Nephron progenitor cell (in vitro differentiated cells): Measurements from ENCODE around the gene HSBP1.

Experiments
- DNase-seq: peaks from one replicate; pipeline ENCODE4 v3.0.0; 2021
- H3K27ac Mint-ChIP-seq: 2 replicates; pipeline ENCODE4 v1.8.0; 2021; ENCODE audit warnings: mild to moderate bottlenecking, moderate library complexity, mixed read lengths
- H3K27me3 Mint-ChIP-seq: 2 replicates; pipeline ENCODE4 v1.8.0; 2021; ENCODE audit warnings: mild to moderate bottlenecking, low read depth, mixed read lengths; ENCODE audit not compliant: poor library complexity
- H3K36me3 Mint-ChIP-seq: 2 replicates; pipeline ENCODE4 v1.8.0; 2021; ENCODE audit warnings: low read depth, mixed read lengths
- H3K4me1 Mint-ChIP-seq: 2 replicates; pipeline ENCODE4 v1.8.0; 2021; ENCODE audit warnings: mixed read lengths
- H3K4me3 Mint-ChIP-seq: 2 replicates; pipeline ENCODE4 v1.8.0; 2021; ENCODE audit warnings: mild to moderate bottlenecking, moderate library complexity, mixed read lengths
- H3K9me3 Mint-ChIP-seq: 2 replicates; pipeline ENCODE4 v1.8.0; 2021; ENCODE audit warnings: mild to moderate bottlenecking, moderate library complexity, mixed read lengths
- TF ChIP-seq, protein P1 (sequence below): fragments of 200-600 bp; sonication (generic); IDR thresholded peaks from 2 replicates; pipeline ENCODE4 v1.5.0; 2021; ENCODE audit warnings: antibody characterized with exemption

The HSBP1 gene

GRCh38 chr16:83789642-83790401, 18.0 kb upstream of the HSBP1 start:
- Mint-ChIP-seq H3K4me1 (peaks cover 3% of the 10 kb centered on the region), H3K9me3 (peaks cover 14% of the 10 kb centered on the region), H3K27me3 (no peaks in the 10 kb centered on the region), H3K36me3 (no peaks in the 10 kb centered on the region), H3K4me3 (no peak overlapping the region), H3K27ac (peak overlapping the region; percentile 57)
- TF ChIP-seq, protein P1, sequence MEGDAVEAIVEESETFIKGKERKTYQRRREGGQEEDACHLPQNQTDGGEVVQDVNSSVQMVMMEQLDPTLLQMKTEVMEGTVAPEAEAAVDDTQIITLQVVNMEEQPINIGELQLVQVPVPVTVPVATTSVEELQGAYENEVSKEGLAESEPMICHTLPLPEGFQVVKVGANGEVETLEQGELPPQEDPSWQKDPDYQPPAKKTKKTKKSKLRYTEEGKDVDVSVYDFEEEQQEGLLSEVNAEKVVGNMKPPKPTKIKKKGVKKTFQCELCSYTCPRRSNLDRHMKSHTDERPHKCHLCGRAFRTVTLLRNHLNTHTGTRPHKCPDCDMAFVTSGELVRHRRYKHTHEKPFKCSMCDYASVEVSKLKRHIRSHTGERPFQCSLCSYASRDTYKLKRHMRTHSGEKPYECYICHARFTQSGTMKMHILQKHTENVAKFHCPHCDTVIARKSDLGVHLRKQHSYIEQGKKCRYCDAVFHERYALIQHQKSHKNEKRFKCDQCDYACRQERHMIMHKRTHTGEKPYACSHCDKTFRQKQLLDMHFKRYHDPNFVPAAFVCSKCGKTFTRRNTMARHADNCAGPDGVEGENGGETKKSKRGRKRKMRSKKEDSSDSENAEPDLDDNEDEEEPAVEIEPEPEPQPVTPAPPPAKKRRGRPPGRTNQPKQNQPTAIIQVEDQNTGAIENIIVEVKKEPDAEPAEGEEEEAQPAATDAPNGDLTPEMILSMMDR = no peak
- no peak for DNase-seq

DNA sequence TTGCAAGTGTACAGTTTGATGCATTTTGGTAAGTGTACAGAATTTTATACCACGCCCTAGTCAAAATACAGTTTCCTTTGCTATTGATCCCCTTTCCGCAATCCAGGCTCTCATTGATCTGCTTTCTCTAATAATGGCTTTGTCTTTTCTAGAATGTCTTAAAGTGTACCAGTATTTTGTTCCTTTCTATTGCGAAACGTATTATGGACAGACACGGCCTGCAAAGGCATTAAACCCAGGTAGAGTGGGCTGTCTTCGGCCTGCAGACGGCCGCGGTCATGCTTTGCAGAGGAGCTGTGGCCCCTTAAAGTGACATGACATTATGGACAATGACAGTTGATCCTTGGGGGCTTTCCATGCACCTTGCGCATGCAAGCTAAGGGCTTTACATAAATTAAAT, 15.9 kb upstream of the HSBP1 start:
- peaks cover 14% of the 10 kb centered on the region for H3K9me3 Mint-ChIP-seq
- peaks cover 13% of the 10 kb centered on the region for H3K4me1 Mint-ChIP-seq
- no peak overlapping the region for H3K27ac Mint-ChIP-seq
- H3K27me3 Mint-ChIP-seq = peaks cover 4% of the 10 kb centered on the region
- no peaks in the 10 kb centered on the region for H3K36me3 Mint-ChIP-seq
- no peak for DNase-seq
- TF ChIP-seq, protein P1 = no peak
- no peak overlapping the region for H3K4me3 Mint-ChIP-seq

- H3K4me3 Mint-ChIP-seq = no peak overlapping the region
- TF ChIP-seq, protein P1 = no peak
- H3K9me3 Mint-ChIP-seq = peaks cover 14% of the 10 kb centered on the region
- peaks cover 6% of the 10 kb centered on the region for H3K27me3 Mint-ChIP-seq
- no peak overlapping the region for H3K27ac Mint-ChIP-seq
- H3K36me3 Mint-ChIP-seq = no peaks in the 10 kb centered on the region
- H3K4me1 Mint-ChIP-seq = peaks cover 18% of the 10 kb centered on the region
- DNase-seq = no peak
These were observed 15.4 kb upstream of the HSBP1 start for GRCh38 chr16:83792391-83792790.

DNA sequence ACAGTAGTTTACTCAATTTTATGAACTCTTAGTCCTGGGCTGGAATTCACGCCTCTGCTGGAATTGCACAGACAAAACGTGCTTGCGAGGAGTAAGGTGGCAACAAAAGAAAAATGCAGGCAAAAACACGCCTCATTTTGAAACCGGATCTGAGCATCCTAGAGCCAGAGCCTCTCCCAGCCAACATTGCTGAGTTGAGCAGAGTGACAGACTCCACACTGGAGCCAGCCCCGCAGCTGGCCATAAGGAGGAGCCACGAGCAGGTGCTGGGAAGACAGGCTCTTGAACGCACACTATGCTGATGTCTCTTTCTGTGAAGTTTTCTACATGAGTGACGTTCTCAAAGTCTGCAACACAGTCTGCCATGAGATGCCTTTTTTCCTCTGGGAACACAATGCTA, 14.6 kb upstream of the HSBP1 start:
- Mint-ChIP-seq H3K27me3 (peaks cover 6% of the 10 kb centered on the region), H3K9me3 (peaks cover 14% of the 10 kb centered on the region), H3K4me3 (no peak overlapping the region), H3K36me3 (no peaks in the 10 kb centered on the region), H3K4me1 (peaks cover 18% of the 10 kb centered on the region), H3K27ac (no peak overlapping the region)
- TF ChIP-seq, protein P1 = no peak
- DNase-seq = no peak

DNA sequence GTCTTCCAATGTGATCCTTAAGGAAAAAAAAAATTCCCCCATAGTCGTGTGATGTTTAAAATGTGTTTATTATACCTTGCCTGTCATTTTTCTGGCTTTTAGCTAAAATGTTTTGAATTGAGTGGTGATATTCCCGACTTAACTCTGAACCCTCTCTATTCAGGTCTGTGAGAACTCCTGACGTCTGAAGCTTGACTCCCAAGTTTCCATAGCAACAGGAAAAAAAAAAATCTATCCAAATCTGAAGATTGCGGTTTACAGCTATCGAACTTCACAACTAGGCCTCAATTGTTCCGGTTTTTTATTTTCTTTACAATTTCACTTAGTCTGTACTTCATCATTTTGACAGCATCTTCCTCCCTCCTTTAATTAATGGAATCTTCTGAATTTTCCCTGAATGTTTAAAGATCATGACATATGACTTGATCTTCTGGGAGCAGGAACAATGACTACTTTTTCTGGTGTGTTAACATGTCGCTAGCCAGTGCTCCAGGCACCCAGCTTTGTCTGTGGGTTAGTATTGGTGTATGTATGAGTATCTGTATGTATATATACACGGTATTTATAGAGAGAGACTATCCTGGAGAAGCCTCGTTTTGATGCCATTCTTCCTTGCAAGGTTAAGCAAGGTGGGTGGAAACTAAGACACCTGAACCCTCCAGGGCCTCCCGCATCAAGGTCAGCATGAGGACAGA, 12.8 kb upstream of the HSBP1 start:
- Mint-ChIP-seq H3K27ac (no peak overlapping the region), H3K4me3 (no peak overlapping the region), H3K27me3 (peaks cover 6% of the 10 kb centered on the region)

More for the DNA sequence above, 12.8 kb upstream of the HSBP1 start:
- TF ChIP-seq, protein P1 = no peak
- no peaks in the 10 kb centered on the region for H3K36me3 Mint-ChIP-seq
- H3K9me3 Mint-ChIP-seq = peaks cover 14% of the 10 kb centered on the region
- DNase-seq = no peak
- H3K4me1 Mint-ChIP-seq = peaks cover 18% of the 10 kb centered on the region
